B cell (primary cell): ENCODE measurements around the gene DNALI1. TPM values are rescaled to one million over a fixed set of nuclear protein-coding genes. Genes with fewer than 3 reads are reported as not detected.
"Not testable (repeated sequence)": the region's sequence is repeated elsewhere in the genome, so short reads cannot be mapped to it uniquely, and the experiment has no call there.

Experiments used
- ATAC-seq: fragments of 200-7000 bp; cut with Tn5 transposase; one replicate; pipeline ENCODE4 v1.10.0; 2021; ENCODE audit warnings: low read depth, mild to moderate bottlenecking, moderate number of reproducible peaks, moderate library complexity
- CTCF ChIA-PET: fragments of 350-600 bp; sonication (Branson Sonifier 250); formaldehyde crosslinking; loops from one replicate; lab custom pipeline; 2021; ENCODE audit warnings: antibody characterized with exemption, inconsistent platforms; lab: Charles Lee
- POLR2A ChIA-PET: fragments of 350-600 bp; sonication (Branson Sonifier 250); formaldehyde crosslinking; loops from one replicate; lab custom pipeline; 2021; ENCODE audit warnings: antibody characterized with exemption; lab: Charles Lee
- DNase-seq: peaks from one replicate; pipeline ENCODE4 v3.0.0; 2013
- H2AFZ ChIP-seq: 2 replicates; pipeline ENCODE4 v1.6.1; 2012; ENCODE audit warnings: mild to moderate bottlenecking, low read depth, low read length; ENCODE audit not compliant: insufficient read depth, poor library complexity, severe bottlenecking
- H3K27ac ChIP-seq, 2 donors: 1 replicate in 1 of 2; 2 replicates in 1 of 2; pipeline ENCODE4 v1.5.1; 2012 to 2013; ENCODE audit warnings: low read length in 2 of 2, mild to moderate bottlenecking in 2 of 2, moderate library complexity in 1 of 2
- H3K27me3 ChIP-seq, 4 experiments: fragments of 200-600 bp in 1 of 4; sonication (generic) in 1 of 4; replicated peaks in 1 of 4; 1 replicate in 2 of 4; 2 replicates in 2 of 4; pipeline versions ENCODE4 v1.6.1 to v1.7.0; 2013 to 2016; ENCODE audit warnings: low read length in 3 of 4, mild to moderate bottlenecking in 2 of 4, mixed read lengths in 1 of 4, moderate library complexity in 1 of 4; ENCODE audit not compliant: insufficient read depth in 4 of 4, control insufficient read depth in 3 of 4; ENCODE audit errors: control extremely low read depth in 1 of 4
- H3K36me3 ChIP-seq, 2 experiments: replicated peaks in 1 of 2; 1 replicate in 1 of 2; 2 replicates in 1 of 2; pipeline versions ENCODE4 v1.6.1 to v1.7.1; 2013; ENCODE audit warnings: low read length in 1 of 2; ENCODE audit not compliant: insufficient read depth in 2 of 2, control insufficient read depth in 1 of 2; ENCODE audit errors: control extremely low read depth in 1 of 2, extremely low read depth in 1 of 2
- H3K4me1 ChIP-seq, 2 donors: fragments of 200-600 bp in 1 of 2; sonication (generic) in 1 of 2; 1 replicate in 1 of 2; 2 replicates in 1 of 2; pipeline versions ENCODE4 v1.5.1 to v1.6.1; 2013 to 2017; ENCODE audit warnings: low read length in 2 of 2; ENCODE audit not compliant: control insufficient read depth in 2 of 2, insufficient read depth in 2 of 2
- H3K4me2 ChIP-seq: replicated peaks from 2 replicates; pipeline ENCODE3; 2012; ENCODE audit warnings: mild to moderate bottlenecking, low read depth, low read length; ENCODE audit not compliant: poor library complexity, severe bottlenecking
- H3K4me3 ChIP-seq, 5 experiments: fragments of 200-600 bp in 1 of 5; sonication (generic) in 1 of 5; 1 replicate in 3 of 5; 2 replicates in 2 of 5; pipeline versions ENCODE4 v1.5.1 to v1.7.0; 2011 to 2016; ENCODE audit warnings: low read length in 4 of 5, mild to moderate bottlenecking in 4 of 5, low read depth in 2 of 5, control low read depth in 1 of 5, moderate library complexity in 1 of 5; ENCODE audit not compliant: insufficient read depth in 1 of 5; ENCODE audit errors: control extremely low read depth in 1 of 5, extremely low read depth in 1 of 5
- H3K79me2 ChIP-seq: fragments of 200-600 bp; sonication (generic); one replicate; pipeline ENCODE4 v1.6.0; 2016; ENCODE audit warnings: low read length; ENCODE audit not compliant: control insufficient read depth, insufficient read depth
- H3K9ac ChIP-seq: fragments of 200-600 bp; sonication (generic); 2 replicates; pipeline ENCODE4 v1.6.1; 2017; ENCODE audit warnings: mild to moderate bottlenecking, low read length, moderate library complexity
- H3K9me3 ChIP-seq, 3 donors: one replicate each; pipeline versions ENCODE4 v1.6.1 to v1.7.1; 2013; ENCODE audit warnings: low read length in 2 of 3; ENCODE audit not compliant: control insufficient read depth in 2 of 3, insufficient read depth in 1 of 3; ENCODE audit errors: control extremely low read depth in 1 of 3
- H4K20me1 ChIP-seq: 2 replicates; pipeline ENCODE4 v1.6.0; 2012; ENCODE audit warnings: mild to moderate bottlenecking, low read length; ENCODE audit not compliant: insufficient read depth, control insufficient read depth, poor library complexity, severe bottlenecking
- H3K27ac Mint-ChIP-seq: one replicate; pipeline ENCODE4 v1.8.0; 2021; ENCODE audit warnings: mixed read lengths
- H3K27me3 Mint-ChIP-seq: one replicate; pipeline ENCODE4 v1.8.0; 2021; ENCODE audit warnings: mixed read lengths
- H3K4me1 Mint-ChIP-seq: one replicate; pipeline ENCODE4 v1.8.0; 2021; ENCODE audit warnings: mixed read lengths
- H3K4me3 Mint-ChIP-seq: one replicate; pipeline ENCODE4 v1.8.0; 2021; ENCODE audit warnings: mixed read lengths
- H3K9me3 Mint-ChIP-seq: one replicate; pipeline ENCODE4 v1.8.0; 2022; ENCODE audit warnings: mixed read lengths; ENCODE audit not compliant: insufficient read depth
- EZH2 ChIP-seq: IDR thresholded peaks from 2 replicates; pipeline ENCODE4 v1.6.1; 2012; ENCODE audit warnings: borderline replicate concordance, low read depth, mild to moderate bottlenecking, moderate library complexity, low read length; ENCODE audit not compliant: insufficient read depth, poor library complexity, severe bottlenecking
- WGBS: methylation state at CpG from one replicate; pipeline ENCODE4 v1.1.5; 2013; ENCODE audit warnings: missing lambda C conversion rate; ENCODE audit not compliant: insufficient coverage; 5-methylcytosine and 5-hydroxymethylcytosine counted together
- intact Hi-C: fragments of 100-400 bp; cut with micrococcal nuclease; formaldehyde crosslinking; loops from one replicate; pipeline ENCODE4 v1.10.0; 2022
- polyA plus RNA-seq: library from polyadenylated mRNA; depleted of rRNA; stranded (reverse); fragments of >200 nt; gene quantifications from 2 replicates; pipeline ENCODE4 v1.2.3, GENCODE V29; 2012
- total RNA-seq, 2 donors: library from RNA; stranded (reverse); fragments of 120-200 nt in 1 of 2; gene quantifications; 1 replicate in 1 of 2; 2 replicates in 1 of 2; pipeline versions ENCODE4 v1.2.3 to v1.2.4, GENCODE V29; 2013 to 2022
- TF ChIP-seq, protein P1 (sequence below): fragments of 200-600 bp; IDR thresholded peaks from one replicate; pipeline ENCODE4 v1.8.0; 2022; ENCODE audit warnings: antibody characterized with exemption, mild to moderate bottlenecking

Gene DNALI1
- total and polyA plus RNA-seq, 2 donors (not counting 1 experiment from before 2014, with no cell fraction given) = not detected

GRCh38 chr1:37537378-37537777 is 19.4 kb upstream of the DNALI1 start:
- H3K79me2 ChIP-seq = peaks cover 23% of the 10 kb centered on the region
- H3K4me1 ChIP-seq = no peaks in the 10 kb centered on the region
- no peak overlapping the region for H3K9ac ChIP-seq
- CTCF ChIA-PET = interaction anchor here (0.9 kb wide), 1 partner anchor 23 kb away, joined by 3 read pairs; the partner anchor contains the start of gene MEAF6
- peaks cover 5 to 54% of the 10 kb centered on the region in 2 experiments for H3K36me3 ChIP-seq
- H3K27ac ChIP-seq = no peak overlapping the region
- H3K27me3 ChIP-seq = no peaks in the 10 kb centered on the region
- WGBS = no CpG with 5 or more reads among the region's 2 CpGs
- peaks cover 9% of the 10 kb centered on the region for H4K20me1 ChIP-seq
- Mint-ChIP-seq H3K27me3 (no peaks in the 10 kb centered on the region), H3K27ac (no peak overlapping the region), H3K4me3 (no peak overlapping the region), H3K4me1 (no peaks in the 10 kb centered on the region), H3K9me3 (no peaks in the 10 kb centered on the region)
- H3K4me3 ChIP-seq = no peak overlapping the region
- no peak overlapping the region for H2AFZ ChIP-seq
- DNase-seq = no peak
- no peaks in the 10 kb centered on the region for H3K9me3 ChIP-seq
- POLR2A ChIA-PET = interaction anchor here (0.6 kb wide), 1 partner anchor 1484 kb away, joined by 3 read pairs; no protein-coding TSS in a partner anchor
- intact Hi-C loops = no loop called here
- H3K4me2 ChIP-seq = no peak overlapping the region
- no peak for ATAC-seq
- no peak for TF ChIP-seq EZH2
- TF ChIP-seq, protein P1, sequence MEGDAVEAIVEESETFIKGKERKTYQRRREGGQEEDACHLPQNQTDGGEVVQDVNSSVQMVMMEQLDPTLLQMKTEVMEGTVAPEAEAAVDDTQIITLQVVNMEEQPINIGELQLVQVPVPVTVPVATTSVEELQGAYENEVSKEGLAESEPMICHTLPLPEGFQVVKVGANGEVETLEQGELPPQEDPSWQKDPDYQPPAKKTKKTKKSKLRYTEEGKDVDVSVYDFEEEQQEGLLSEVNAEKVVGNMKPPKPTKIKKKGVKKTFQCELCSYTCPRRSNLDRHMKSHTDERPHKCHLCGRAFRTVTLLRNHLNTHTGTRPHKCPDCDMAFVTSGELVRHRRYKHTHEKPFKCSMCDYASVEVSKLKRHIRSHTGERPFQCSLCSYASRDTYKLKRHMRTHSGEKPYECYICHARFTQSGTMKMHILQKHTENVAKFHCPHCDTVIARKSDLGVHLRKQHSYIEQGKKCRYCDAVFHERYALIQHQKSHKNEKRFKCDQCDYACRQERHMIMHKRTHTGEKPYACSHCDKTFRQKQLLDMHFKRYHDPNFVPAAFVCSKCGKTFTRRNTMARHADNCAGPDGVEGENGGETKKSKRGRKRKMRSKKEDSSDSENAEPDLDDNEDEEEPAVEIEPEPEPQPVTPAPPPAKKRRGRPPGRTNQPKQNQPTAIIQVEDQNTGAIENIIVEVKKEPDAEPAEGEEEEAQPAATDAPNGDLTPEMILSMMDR = no peak

DNA sequence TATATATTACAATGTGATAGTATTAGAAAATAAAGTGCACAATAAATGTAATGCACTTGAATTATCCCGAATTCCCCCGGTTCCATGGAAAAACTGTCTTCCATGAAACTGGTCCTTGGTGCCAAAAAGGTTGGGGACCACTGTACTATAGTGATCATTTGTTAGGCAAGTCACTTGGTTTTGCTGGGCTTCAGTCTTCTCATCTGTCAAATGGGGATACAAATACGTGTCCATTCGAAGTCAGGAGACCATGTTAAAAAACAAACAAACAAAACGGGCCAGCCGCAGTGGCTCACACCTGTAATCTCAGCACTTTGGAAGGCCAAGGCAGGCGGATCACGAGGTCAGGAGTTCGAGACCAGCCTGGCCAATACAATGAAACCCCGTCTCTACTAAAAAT is 17.6 kb upstream of the DNALI1 start:
- ATAC-seq, H3K9me3 Mint-ChIP-seq, H3K27ac ChIP-seq, H3K27ac Mint-ChIP-seq, H3K9me3 ChIP-seq, H3K4me1 Mint-ChIP-seq, H3K4me3 ChIP-seq, H4K20me1 ChIP-seq, DNase-seq, H3K4me1 ChIP-seq, H3K4me2 ChIP-seq, H3K4me3 Mint-ChIP-seq, CTCF ChIA-PET, H2AFZ ChIP-seq, H3K9ac ChIP-seq, intact Hi-C loops, H3K27me3 Mint-ChIP-seq, H3K27me3 ChIP-seq: not testable (repeated sequence)
- peaks cover 33% of the 10 kb centered on the region for H3K79me2 ChIP-seq
- POLR2A ChIA-PET = interaction anchor here (0.6 kb wide), 1 partner anchor 1489 kb away, joined by 3 read pairs; no protein-coding TSS in a partner anchor
- H3K36me3 ChIP-seq = peaks cover 5 to 62% of the 10 kb centered on the region in 2 experiments
- 97% methylated on average over 8 of the region's 10 CpGs for WGBS
